ENCODE results near the gene UMODL1.

DNA sequence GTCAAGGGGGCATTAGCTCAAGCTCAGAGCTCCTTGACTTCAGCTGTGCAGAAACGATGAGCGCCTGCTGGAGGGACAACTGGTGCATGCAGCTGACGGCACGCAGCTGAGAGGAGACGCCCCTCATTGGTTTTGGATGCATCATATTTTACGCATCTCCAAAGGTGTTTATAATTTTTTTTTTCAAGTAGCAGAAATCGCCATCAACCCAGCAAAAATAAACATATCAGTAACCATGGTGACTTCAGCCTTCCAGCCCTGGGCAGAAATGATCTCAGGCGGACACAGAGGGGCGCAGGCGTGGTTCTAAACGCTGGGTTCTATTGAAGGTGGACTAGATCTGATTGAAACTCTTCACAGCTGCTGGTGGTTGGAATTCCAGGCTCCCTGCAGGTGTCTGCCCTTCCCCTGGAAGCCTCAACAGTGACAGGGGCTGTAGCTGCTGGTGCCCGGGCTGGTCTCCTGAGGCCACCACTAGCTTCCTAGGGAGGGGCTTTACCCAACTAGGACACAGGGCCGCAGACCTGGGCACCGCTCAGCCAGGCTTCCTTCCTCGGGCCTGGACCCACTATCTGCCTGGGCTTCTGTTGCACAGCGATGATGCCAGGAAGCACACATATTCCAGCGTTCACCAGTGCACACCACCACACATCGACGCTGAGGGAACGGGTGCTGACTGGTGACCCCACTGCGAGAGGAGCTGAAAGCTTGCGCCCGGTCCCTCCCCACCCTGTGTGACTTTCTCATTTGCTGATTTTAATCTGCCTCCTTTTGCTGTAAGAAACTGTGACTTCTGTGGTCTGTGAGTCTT is 84.1 kb downstream of the UMODL1 start:
- TF ChIP-seq POLR2AphosphoS5 (IDR thresholded peaks at IDR 0.05; ENCODE audit: low read depth, low read length): no peak
- no peak for TF ChIP-seq TAF1 (IDR thresholded peaks at IDR 0.05; ENCODE audit: borderline replicate concordance, low read depth, low read length)

Data from GM12892 (cell line).